ENCODE measurements around the gene ZMYM4.

- no peak for TF ChIP-seq EZH2phosphoT487 (IDR thresholded peaks at IDR 0.05; ENCODE audit: insufficient read depth, low read depth)
- no peak for TF ChIP-seq EZH2 (IDR thresholded peaks at IDR 0.05; ENCODE audit: insufficient read depth, poor library complexity, severe bottlenecking)
These were observed 162.3 kb downstream of the ZMYM4 start for GRCh38 chr1:35430762-35431161.

All from GM23248 (cell line).